GM18870 (cell line): ENCODE results near the gene FAM187B.

ENCODE experiments used
- ATAC-seq: cut with Tn5 transposase; IDR thresholded peaks from one replicate; pipeline ENCODE4 v1.9.1; 2021; ENCODE audit warnings: moderate library complexity; ENCODE audit not compliant: unreplicated experiment

Gene FAM187B

DNA sequence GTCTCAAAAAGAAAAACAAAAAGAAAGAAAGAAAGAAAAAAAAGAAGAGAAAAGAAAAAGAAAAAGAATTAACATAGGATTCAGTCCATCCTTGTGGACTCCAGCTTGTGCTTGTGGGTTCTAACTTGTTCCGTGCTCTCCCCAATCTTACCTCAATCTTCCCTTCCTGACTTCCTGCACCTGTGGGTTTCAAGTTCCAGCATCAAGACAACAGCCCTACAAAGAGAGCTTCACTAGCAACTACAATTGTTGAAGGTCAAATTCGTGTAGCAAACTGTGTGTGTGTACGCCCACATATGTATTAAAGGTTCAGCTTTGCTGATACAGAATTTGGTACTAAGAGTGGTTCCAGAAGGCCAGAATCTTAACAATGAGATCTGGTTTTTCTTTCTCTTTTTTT, 48.7 kb downstream of the FAM187B start:
- ATAC-seq: no peak

DNA sequence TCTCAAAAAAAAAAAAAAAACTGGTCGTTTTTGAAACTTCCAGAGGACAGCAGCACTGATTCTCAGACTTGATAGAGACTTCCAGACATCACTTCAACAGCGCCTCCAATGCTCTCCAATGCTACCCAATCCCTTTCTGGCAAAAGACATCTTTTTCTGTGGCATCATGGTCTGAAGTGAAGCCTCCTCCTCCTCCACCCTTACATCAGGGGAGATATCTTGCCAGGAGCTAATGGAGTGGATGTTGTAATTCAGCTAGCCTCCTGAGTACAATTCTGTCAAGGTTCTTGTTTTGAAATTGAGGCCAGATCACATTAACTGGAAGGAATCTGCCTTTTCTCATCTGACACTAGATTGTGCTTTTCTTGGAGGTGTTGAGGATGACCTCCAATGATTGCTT, 49.8 kb downstream of the FAM187B start:
- ATAC-seq: no peak

DNA sequence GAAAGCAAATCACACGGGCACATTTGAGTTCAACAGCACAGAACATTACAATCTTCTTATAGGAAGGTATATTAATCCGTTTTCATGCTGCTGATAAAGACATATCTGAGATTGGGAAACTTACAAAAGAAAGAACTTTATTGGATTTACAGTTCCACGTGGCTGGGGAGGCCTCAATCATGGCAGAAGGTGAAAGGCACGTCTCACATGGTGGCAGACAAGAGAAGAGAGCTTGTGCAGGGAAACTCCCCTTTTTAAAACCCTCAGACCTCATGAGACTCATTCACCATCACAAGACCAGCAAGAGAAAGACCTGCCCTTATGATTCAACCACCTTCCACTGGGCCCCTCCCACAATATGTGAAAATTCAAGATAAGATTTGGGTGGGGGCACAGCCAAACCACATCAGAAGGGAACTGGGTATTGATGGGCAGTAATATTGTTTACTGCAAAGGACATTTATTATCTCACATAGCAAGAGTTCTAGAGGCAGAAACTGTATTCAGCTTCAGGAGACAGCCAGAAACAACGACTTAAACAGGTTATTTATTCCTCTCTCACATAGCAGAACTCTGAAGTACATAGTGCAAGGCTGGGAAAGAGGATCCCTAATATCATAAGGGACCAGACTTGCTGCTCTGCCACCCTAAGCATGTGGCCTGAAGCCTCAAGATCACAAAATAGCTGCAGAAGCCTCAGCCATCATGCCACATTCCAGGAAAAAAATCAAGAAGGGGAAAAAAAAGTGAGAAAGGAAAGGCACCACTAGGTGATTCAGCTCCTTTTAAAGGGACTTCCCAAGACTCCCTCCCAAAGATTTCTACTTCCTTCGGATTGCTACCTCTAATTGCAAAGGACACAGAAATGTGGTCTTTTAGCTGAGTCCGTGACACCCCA, 50.9 kb downstream of the FAM187B start:
- ATAC-seq: no peak

DNA sequence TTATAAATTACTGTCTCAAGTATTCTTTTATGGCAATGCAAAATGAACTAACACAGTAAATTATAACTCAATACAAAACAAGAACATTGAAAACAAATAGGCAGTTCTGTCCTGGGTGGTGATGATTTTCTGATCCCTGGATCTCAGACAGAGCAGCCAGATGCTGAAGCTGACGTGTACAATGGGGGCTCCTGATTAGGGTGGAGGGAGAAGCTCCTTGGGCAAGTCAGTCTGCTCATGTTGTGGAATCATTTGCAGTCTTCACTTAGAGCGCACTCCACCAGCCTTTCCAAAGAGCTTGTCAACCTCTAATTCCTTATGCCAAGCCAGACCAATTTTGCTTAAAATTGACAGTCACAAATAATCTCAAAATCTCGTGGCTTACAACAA, 52.4 kb downstream of the FAM187B start:
- no peak for ATAC-seq
